Daoy (cell line): ENCODE measurements around the gene TMEM94. TPM values are rescaled to one million over a fixed set of nuclear protein-coding genes. Genes with fewer than 3 reads are reported as not detected.
A peak's percentile ranks its signal among the peaks of the same experiment; 100 is the strongest.

Source experiments
- DNase-seq: peaks from one replicate; pipeline ENCODE4 v3.0.0-alpha.2; 2015; ENCODE audit warnings: low read depth
- total RNA-seq: library from RNA; depleted of rRNA; stranded (reverse); fragments of >200 nt; shearing (Covaris generic); gene quantifications from 2 replicates; pipeline ENCODE4 v1.2.3, GENCODE V29; 2014

Gene TMEM94
- total RNA-seq, 1 experiment from 2014 or later: 30.5 TPM

DNA sequence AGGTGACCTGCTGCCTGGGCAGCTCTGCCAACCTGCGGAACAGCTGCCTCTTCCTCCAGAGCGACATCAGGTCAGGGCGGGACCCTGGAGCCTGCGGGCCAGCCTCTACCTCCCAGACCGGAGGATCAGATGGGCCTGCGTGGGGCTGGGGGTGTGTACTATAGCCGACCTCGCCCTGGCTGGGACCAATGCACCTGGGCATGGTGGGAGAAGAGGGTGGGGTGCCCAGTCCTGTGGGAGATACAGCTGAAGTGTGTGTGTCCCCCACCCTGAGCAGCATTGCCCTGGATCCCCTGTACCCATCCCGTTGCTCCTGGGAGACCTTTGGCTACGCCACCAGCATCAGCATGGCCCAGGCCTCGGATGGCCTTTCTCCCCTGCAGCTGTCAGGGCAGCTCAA is 39.6 kb downstream of the TMEM94 start:
- no peak for DNase-seq

DNA sequence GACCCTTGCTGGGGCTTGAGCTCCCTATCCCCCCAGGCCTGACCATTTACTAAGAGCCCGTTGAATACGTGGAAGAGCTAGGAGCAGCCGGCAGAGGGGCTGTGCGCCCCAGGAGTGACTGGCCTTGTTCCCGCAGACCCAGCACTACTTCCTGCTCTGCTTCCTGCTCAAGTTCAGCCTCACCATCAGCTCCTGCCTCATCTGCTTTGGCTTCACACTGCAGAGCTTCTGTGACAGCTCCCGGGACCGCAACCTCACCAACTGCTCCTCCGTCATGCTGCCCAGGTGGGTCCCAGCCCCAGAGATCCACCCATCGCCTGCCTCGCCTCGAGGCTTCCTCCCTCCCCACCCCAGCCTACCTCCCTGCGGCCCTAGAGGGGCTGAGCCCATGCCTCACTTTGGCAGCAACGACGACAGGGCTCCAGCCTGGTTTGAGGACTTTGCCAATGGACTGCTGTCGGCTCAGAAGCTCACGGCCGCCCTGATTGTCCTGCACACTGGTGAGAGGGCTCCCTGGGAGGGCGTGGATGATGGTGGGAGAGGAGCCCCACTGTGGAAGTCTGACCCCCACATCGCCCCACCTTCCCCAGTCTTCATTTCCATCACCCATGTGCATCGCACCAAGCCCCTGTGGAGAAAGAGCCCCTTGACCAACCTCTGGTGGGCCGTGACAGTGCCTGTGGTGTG is 41.7 kb downstream of the TMEM94 start:
- DNase-seq: no peak

DNA sequence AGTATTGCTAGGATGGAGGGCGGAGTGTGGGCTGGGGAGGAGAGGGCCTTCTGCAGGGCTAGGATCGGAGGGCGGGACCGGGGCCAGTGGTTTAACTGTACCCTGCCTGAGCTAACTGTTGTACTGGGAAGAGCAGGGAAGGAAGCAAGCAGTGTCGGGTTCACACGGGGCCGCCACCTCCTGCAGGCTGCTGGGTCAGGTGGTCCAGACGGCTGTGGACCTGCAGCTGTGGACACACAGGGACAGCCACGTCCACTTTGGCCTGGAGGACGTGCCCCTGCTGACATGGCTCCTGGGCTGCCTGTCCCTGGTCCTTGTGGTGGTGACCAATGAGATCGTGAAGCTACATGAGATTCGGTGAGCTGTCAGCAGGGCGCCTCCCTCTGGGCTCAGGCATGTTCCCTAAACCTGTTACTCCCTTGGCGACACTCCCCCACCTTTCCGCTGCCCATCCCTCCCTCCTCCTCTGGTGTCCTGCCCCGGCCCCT is 42.3 kb downstream of the TMEM94 start:
- DNase-seq: no peak

DNA sequence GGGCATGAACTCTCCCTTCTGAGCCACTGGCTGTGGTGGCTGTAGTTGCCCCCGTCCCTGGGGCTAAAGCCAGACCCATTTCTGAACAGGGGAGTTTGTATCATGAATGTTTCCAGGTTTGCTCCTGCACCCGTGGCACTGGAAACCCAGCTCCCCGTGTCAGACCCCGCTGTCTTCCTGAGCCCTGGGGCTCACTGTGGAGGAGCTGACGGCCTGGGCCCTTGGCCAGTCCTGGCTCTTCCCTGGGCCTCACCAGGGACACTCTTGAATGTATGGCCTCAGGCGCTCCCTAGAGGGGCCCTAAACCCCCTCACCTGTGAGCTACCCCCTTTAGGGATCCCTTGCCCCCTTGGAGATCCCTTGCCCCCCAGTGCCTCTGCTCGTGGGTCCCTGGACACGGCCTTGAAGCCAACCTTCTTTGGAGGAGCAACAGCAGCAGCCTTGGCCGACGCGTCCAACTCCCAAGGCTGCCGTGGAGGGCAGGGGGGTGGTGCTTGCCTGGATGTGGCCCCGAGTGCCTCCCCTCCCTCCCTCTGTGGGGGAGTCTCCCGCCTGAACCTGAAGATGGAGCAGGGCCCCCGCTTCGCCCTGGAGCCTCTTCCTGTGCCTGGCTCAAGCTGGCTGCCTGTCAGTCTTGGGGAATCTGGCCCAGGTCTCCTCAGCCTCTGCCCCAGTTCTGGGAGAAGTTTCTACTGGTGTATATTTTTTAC is 43.0 kb downstream of the TMEM94 start:
- no peak for DNase-seq

DNA sequence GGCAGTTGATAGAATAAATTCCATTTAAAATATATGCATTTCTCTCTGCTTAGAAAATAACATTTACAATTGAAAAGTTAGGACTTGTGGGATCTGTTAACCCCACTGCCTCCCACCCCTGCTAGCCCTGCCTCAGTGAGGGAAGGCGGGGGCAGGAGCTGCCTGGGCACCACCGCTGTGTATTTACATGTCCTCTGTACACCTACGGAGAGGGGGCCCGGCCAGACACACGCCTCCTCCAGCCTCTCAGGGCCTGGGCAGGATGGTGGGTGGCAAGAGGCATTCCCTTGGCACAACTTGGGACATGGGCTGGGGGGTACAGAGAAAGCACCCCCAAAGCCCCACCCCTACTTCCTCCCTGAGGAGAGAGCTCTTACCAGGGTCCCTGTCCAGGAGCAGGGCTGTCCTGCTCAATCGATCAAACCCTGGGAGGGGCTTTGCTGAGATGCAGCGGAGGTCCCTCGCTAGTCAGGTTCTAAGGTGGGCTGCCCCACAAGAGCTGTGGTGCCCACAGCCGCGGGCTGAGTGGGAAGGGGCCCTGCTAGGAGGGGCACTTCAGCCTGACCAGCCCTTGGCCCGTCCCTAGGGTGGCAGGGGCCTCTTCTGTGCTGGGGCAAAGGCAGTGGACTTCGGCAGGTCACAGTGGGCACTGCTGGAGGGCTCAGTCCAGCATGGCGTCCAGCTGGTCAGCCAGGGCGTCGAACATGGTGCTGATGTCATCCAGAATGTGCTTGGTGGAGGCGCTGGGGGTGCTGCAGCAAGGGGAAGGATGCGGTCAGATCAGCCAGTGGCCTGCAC is 44.2 kb downstream of the TMEM94 start:
- DNase-seq: no peak

DNA sequence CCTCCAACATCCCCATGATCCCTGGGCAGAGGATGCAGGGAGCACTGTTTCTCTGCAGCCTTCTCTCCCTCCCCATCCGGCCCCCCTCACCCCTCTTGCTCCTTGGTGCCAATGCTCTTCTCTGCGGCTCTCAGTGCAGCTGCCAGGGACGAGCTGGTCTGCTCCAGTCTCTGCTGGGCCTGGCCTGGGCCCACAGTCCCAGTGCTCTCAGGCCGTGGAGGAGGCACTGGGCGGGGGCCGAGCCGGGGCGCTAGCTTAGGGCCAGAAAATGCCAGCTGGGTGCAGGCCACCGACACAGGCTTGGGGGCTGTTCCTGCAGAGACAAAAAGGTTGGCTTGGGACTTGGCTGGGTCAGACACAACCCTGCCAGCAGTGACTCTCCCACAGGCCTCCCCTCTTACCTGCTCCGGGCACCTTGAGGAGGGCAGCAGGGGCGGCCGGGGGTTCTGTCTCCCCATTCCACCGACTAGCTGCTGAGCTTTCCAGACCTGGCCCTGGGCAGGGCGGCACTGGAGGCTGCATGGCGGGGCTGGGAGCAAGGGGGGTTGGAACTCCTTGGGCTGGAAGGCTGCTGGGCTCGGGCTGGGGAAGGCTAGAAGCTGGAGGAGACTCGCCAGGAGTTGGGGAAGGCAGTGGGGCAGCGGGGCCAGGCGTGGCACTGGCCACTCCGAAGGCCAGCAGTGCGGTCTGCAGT is 45.1 kb downstream of the TMEM94 start:
- DNase-seq: no peak

DNA sequence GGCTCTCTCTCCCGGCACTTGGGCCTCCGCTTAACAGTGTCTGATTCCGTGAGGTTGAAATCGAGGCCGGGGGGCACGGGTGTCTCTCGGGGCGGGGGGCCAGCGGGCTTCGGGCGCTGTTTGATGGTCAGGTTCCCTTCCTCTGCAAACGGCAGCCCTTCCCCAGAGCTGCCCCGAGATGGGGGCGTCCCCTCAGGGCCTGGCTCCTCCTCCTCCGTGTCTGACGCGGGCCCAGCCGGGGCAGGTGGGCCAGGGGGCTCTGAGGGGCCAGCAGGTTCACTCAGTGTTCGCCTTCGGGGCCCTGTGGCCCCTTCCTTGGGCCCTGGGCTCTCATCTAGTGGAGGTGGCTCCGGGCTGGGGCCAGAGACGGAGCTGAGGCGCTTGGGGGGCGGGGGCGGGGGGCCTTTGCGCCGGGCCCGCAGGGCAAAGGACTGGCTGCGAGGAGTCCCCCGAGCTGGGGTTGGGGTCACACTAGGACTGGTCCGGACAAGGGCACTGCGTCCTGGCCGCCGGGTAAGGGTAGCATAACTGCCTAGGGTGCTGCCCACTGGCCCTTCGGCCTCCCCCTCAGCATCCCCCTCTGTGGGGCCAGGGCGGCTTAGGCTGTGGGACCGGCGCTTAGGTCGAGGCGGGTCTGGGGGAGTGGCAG is 45.8 kb downstream of the TMEM94 start:
- no peak for DNase-seq

DNA sequence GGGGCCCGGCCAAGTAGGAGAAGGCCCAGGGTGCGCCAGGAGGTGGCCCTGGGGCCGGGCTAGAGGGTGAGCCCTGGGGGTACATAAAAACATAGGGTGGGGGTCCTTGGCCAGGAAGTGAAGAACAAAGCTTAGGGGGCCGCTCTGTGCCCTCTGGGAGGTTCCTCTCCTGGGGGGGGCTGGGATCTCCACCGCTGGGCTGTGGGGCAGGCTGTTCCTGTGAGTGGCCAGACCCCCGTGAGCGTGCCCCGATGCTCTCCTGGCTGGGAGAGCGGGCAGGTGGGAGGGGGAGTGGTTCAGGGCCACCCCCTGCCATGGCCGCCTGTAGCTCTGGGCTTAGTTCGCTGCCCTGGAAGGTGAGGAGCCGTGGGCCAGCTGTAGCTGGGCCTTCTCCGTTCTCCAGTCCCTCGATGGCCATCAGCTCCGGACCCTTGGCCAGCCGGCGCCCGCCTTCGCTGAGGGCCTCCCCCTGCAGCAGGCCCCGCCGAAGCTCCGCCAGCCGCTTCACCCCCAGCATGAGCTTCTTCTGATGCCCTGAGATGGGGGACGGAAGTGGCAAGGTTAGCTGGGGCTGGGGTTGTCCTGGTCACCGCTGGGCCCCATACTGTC is 46.4 kb downstream of the TMEM94 start:
- no peak for DNase-seq

DNA sequence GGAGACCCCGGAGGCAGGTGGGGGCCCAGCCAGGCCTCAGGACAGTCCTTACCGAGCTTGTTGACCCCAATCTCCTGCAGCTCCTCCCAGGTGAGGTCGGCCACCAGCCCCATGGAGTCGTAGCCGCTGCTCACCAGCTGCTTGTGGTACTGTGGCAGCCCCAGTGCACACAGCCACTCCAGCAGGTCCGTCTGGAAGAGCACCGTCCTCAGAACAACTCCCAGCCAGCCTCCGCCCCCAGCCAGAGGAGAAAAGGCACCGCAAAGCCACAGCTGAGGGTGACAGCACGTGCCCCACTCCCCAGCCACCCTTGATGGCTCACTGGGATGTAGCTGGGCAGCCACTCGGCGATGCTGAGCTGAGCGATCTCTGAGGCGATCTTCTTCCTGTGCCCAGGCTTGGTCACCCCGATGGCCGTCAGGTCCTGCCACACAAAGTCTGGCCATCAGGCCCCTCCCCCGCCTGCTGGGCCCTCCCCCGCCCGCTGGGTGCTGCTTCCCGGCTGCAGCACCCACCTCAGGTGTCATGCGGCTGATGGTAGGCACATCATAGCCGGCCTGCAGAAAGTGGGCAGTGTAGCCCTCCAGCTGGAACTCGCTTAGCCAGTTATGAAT is 47.0 kb downstream of the TMEM94 start:
- no peak for DNase-seq

DNA sequence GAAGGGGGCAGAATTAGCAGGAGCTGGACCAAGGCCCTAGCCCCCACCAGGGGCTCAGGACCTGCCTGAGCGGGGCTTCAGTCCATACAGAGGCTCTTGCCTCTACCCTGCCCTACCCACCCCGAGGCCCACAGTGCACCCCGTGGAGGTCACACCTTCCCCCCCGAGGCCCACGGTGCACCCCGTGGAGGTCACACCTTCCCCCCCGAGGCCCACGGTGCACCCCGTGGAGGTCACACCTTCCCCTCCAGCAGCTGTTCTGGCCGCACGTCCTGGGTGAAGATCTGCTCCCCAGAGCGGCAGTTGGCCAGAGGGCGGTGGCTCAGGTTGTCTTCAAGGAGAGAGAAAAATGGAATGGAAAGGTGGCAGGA is 47.5 kb downstream of the TMEM94 start:
- DNase-seq: no peak

DNA sequence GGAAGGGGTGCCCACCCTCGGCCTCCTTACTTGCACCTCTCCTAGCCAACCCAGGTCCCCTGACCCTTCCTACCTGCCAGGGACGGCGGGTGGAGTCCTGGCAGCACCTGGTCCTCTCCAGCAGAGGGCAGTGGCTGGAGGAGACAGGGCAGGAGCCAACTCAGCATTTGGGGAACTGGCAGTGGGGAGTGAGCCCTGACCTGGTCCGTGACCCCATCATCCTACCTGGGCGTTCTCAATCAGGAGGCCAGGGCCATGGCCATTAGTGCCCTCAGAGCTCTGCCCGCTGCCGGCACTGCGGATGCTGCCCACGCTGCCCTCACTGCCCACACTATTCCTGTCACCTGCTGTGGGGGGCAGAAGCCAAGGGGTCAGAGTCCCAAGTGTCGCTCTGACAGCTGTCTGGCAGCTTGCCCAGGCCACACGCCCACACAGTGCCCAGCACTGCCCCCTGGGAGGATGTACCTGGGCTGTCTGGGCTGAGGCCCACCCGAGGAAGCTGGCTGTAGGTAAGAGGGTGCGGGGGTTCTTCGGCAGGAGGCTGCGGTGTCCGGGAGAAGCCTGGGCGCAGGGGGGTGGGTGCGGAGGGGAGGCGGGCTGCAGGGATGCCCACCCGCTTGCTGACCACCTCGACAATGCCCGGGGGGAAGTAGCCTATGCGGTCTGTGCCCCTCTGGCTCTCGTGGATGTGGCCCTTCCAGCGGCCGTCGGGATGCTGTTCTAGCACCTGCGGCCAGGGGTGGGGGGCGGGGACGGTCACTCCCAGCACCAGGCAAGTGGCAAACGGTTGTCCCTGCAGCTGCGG is 48.1 kb downstream of the TMEM94 start:
- DNase-seq: peak; percentile 54

DNA sequence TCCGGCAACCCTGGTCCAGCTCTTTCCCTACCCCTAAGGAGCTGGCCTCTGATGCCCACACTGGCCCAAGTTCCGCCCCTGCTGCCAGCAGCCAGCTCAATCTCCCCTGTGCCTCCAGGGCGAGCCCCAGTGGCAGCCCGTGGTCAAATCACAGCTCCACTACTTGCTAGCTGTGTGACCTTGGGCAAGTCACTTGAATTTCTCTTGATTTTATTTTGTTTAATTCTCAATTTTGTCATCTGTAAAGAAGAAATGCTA is 48.6 kb downstream of the TMEM94 start:
- DNase-seq: no peak

DNA sequence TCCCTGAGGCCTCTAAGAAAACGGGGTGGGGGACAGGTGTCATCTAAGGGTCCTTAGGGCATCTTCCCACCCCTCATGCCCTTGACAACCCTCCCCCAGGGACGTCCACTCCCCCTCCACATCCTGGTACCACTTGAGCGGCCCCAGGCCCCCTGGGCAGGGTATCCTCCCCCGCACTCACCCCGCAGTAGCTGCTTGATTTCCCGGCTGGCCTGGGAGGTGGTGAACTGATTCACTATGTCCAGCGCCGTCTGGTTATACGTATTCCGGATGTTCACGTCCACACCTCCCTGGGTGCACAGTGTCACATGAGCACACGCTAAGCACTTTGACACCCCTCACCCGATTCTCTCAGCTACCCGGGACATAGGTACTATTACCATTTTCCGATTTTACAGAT is 49.2 kb downstream of the TMEM94 start:
- DNase-seq: no peak

DNA sequence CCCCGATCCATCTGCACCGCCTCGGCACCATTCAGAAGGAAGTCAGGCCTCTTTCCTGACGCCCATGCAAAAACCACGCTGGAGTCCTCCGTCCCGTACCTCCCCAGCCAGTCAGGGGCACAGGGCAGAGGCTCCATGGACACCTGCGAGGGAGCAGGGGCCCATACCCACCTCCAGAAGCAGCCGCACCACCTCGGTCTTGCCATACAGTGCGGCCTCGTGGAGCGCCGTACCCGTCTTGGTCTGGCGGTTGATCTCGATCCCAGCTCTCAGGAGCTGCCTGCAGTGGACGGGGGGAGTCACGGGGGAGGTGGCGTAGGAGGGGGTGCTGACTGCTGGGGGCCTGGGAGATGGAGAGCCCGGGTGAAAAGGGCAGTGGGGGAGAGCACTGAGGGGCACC is 49.7 kb downstream of the TMEM94 start:
- DNase-seq: no peak

DNA sequence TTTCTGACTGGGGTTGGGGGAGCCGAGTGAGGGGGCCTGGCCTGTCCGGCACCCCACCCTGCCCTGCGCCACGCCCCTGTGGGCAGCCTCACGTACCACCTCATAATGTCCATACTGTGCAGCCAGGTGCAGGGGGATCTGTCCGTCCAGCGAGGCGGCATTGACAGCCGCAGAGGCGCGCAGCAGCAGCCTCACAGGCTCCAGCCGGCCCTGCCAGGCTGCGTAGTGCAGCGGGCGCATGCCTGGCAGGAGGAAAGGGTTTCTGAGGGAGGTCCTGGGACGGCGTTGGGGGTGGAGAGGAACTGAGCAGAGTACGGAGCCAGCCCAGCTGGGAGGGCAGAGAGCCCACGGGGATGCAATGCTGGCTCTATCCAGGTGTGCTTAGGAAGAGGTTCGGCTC is 50.5 kb downstream of the TMEM94 start:
- no peak for DNase-seq

DNA sequence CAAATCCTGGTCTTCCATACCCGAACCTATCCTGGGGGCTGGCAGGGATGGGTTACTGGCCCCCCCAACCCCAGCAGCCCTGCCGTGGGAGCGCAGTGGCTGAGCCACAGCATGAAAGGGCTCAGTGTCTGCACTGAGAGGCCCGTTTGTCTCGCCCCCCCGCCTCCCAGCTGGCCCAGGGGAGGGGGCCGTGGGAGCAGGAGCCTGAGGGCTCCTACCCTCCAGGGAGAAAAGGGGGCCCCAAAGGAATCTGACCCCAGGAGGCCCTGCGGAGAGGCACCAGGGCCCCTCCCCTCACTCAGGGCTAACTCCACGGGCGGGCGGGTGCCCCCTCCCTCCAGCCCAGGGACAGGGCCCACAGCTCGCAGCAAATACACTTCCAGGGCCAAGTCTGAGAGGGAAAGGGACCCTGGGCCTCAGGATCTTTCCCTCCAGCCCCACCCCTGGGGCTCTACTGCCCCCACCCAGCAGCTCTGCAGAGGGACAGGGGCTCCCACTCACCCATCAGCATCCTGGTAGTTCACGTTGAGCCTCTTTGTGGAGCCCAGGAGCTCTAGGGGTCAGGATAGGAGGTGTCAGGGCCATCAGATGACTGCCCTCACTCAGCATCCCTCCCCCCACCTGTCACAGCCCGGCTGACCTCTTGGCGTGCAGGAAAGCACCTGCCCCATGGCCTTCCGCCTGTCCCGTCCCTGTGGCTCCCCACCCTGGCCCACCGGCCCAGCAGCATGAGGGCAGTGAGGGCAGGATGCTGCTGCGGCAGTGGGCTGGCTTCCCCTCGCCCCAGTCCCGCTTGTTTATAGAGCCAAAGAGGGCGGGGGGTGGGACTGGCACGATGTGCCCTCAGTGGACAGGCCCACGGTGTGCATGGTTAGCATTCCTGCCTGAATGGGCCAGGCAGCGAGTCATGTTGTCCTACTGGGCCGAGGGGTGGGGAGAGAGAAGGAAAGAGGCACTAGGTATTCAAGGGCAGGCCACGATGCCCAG is 51.6 kb downstream of the TMEM94 start:
- DNase-seq: no peak

DNA sequence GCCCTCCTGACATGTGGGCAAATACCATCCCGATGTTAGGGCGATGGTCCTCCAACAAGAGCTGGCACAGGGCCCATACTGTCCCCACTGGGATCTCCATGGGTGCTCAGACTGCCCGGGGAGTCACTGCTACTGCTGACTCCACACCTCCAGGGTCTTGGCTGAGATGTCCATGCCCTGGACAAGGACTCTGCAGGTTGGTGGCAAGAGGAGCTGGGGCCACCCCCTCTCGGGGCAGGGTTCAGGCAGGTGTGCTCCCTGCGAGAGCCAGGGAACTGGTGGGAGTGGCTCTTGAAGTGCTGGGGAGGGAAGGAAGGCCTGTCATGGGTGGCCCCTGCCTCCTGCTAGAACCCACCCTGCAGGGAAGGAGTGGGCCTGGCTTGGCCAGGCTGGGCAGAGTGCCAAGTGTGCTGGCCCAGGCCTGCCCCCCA is 52.5 kb downstream of the TMEM94 start:
- no peak for DNase-seq

DNA sequence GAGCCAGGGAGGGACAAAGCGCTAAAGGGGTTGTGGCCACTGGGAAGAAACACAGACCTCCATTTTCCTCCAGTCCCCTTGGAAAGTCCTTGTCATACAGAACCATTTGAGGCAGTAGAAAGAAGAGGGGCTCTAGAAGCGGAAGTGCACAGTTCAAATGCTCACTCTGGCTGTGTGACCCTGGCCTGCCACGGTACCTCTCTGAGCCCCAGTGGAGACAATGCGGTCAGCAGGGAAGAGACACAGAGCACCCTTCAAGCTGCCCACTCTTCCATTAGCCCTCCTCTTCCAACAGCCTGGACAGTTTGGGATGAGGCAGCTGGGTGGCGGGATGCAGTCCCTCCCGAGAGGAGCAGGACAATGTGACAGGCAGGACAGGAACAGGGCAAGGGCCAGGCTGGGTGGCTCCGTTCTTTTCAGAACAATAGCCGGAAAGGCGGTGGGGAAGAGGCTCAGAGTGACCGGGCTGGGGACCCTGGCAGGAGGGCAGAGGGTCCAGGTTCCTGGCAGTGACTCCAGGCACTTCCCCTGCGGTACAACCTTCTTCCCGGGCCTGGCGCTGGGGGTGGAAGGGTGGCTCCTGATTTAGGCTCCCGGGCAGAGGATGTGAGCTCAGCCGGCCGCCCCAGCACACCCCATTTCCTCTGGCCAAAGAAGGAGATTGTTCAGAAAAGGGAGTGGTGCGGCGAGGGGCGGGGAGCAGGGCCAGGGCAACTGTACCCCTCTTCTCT is 53.3 kb downstream of the TMEM94 start:
- DNase-seq: no peak
